GM23248 (cell line): Measurements from ENCODE around the gene PTPN6. TPM values are rescaled to one million over a fixed set of nuclear protein-coding genes. Genes with fewer than 3 reads are reported as not detected.

Experiments used
- DNase-seq: peaks from one replicate; pipeline ENCODE4 v3.0.0-alpha.2; 2015
- H2AFZ ChIP-seq: fragments of 200-600 bp; sonication (generic); 2 replicates; pipeline ENCODE4 v1.6.1; 2016; ENCODE audit warnings: antibody characterized with exemption
- H3F3A ChIP-seq: fragments of 200-600 bp; sonication (generic); 2 replicates; pipeline ENCODE4 v1.6.1; 2016; ENCODE audit warnings: mild to moderate bottlenecking, antibody characterized with exemption, mixed run types; ENCODE audit not compliant: insufficient read depth
- H3K27ac ChIP-seq: fragments of 200-600 bp; sonication (generic); 2 replicates; pipeline ENCODE4 v1.5.1; 2016; ENCODE audit warnings: mild to moderate bottlenecking
- H3K27me3 ChIP-seq: fragments of 200-600 bp; sonication (generic); replicated peaks from 2 replicates; pipeline ENCODE4 v1.6.1; 2016; ENCODE audit warnings: mild to moderate bottlenecking; ENCODE audit not compliant: insufficient read depth
- H3K36me3 ChIP-seq: fragments of 200-600 bp; sonication (generic); 2 replicates; pipeline ENCODE4 v1.6.1; 2016; ENCODE audit warnings: low read depth, mild to moderate bottlenecking
- H3K4me1 ChIP-seq: fragments of 200-600 bp; sonication (generic); 2 replicates; pipeline ENCODE4 v1.6.1; 2016; ENCODE audit warnings: mild to moderate bottlenecking; ENCODE audit not compliant: insufficient read depth
- H3K4me2 ChIP-seq: fragments of 200-600 bp; sonication (generic); one replicate; pipeline ENCODE4 v1.6.1; 2016; ENCODE audit warnings: mild to moderate bottlenecking; ENCODE audit not compliant: unreplicated experiment
- H3K4me3 ChIP-seq: fragments of 200-600 bp; sonication (generic); 2 replicates; pipeline ENCODE4 v1.5.1; 2016; ENCODE audit warnings: mild to moderate bottlenecking
- H3K79me2 ChIP-seq: fragments of 200-600 bp; sonication (generic); 2 replicates; pipeline ENCODE4 v1.6.1; 2016; ENCODE audit warnings: mild to moderate bottlenecking; ENCODE audit not compliant: insufficient read depth
- H3K9ac ChIP-seq: fragments of 200-600 bp; sonication (generic); 2 replicates; pipeline ENCODE4 v1.6.1; 2016; ENCODE audit warnings: mild to moderate bottlenecking
- H3K9me2 ChIP-seq: fragments of 200-600 bp; sonication (generic); 2 replicates; pipeline ENCODE4 v1.6.1; 2016; ENCODE audit warnings: mixed run types, mild to moderate bottlenecking, moderate library complexity; ENCODE audit not compliant: insufficient read depth
- H3K9me3 ChIP-seq: fragments of 200-600 bp; sonication (generic); one replicate; pipeline ENCODE4 v1.6.1; 2017; ENCODE audit warnings: low read depth
- H4K20me1 ChIP-seq: fragments of 200-600 bp; sonication (generic); 2 replicates; pipeline ENCODE4 v1.6.0; 2016; ENCODE audit not compliant: insufficient read depth
- EZH2 ChIP-seq: fragments of 200-600 bp; sonication (generic); IDR thresholded peaks from 2 replicates; pipeline ENCODE4 v1.6.1; 2018; ENCODE audit warnings: antibody characterized with exemption, mild to moderate bottlenecking; ENCODE audit not compliant: insufficient read depth, poor library complexity, severe bottlenecking
- EZH2phosphoT487 ChIP-seq: fragments of 200-600 bp; sonication (generic); IDR thresholded peaks from 2 replicates; pipeline ENCODE4 v1.6.1; 2018; ENCODE audit warnings: antibody characterized with exemption, moderate library complexity, mild to moderate bottlenecking, low read depth; ENCODE audit not compliant: insufficient read depth
- WGBS, 2 experiments: methylation state at CpG; one replicate each; pipeline ENCODE4 v1.1.6; 2015 to 2017; ENCODE audit warnings: low lambda C conversion rate in 2 of 2, low coverage in 1 of 2; ENCODE audit errors: missing lambda C conversion rate in 2 of 2; 5-methylcytosine and 5-hydroxymethylcytosine counted together
- in situ Hi-C: fragments of 300-500 bp; cut with MboI; formaldehyde crosslinking; loops from 2 replicates; pipeline ENCODE4 v1.15.0; 2020
- polyA plus RNA-seq: library from polyadenylated mRNA; unstranded; fragments of >200 nt; fragmentation: Nextera tagmentation; extraction: Ambion mirVana; gene quantifications from 2 replicates; pipeline ENCODE4 v1.2.1, GENCODE V29; 2016
- total RNA-seq: library from RNA; depleted of rRNA; stranded (reverse); fragments of >200 nt; shearing (Covaris generic); gene quantifications from 2 replicates; pipeline ENCODE4 v1.2.3, GENCODE V29; 2014

Gene PTPN6
- total and polyA plus RNA-seq, 2 experiments from 2014 or later = 0.21 TPM; not detected in 1

DNA sequence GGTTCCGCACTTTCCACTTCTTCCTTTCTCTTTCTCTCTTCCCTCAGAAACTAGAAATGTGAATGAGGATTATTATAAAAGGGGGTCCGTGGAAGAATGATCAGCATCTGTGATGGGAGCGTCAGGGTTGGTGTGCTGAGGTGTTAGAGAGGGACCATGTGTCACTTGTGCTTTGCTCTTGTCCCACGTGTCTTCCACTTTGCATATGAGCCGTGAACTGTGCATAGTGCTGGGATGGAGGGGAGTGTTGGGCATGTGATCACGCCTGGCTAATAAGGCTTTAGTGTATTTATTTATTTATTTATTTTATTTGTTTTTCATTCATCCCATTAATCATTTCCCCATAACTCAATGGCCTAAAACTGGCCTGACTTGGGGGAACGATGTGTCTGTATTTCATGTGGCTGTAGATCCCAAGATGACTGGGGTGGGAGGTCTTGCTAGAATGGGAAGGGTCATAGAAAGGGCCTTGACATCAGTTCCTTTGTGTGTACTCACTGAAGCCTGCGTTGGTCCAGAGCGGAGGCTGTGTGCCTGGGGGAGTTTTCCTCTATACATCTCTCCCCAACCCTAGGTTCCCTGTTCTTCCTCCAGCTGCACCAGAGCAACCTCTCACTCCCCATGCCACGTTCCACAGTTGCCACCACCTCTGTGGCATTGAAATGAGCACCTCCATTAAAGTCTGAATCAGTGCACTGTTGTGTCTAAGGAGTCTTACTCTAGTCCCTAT lies 28.0 kb upstream of the PTPN6 start:
- no peaks in the 10 kb centered on the region for H3K27me3 ChIP-seq
- H3K79me2 ChIP-seq = peaks cover 11% of the 10 kb centered on the region
- no peak overlapping the region for H3K4me3 ChIP-seq
- no peaks in the 10 kb centered on the region for H3K9me3 ChIP-seq
- no peak overlapping the region for H3K27ac ChIP-seq
- no peaks in the 10 kb centered on the region for H3K36me3 ChIP-seq
- H3K4me2 ChIP-seq = no peak overlapping the region
- peaks cover 35% of the 10 kb centered on the region for H3F3A ChIP-seq
- H2AFZ ChIP-seq = no peak overlapping the region
- in situ Hi-C loops = no loop called here
- WGBS, 2 experiments = 68 to 70% methylated on average over 10 of the region's 10 CpGs
- no peak overlapping the region for H3K9ac ChIP-seq
- no peaks in the 10 kb centered on the region for H4K20me1 ChIP-seq
- no peaks in the 10 kb centered on the region for H3K9me2 ChIP-seq
- H3K4me1 ChIP-seq = peaks cover 29% of the 10 kb centered on the region
- TF ChIP-seq EZH2phosphoT487 = no peak
- TF ChIP-seq EZH2 = no peak
- no peak for DNase-seq

DNA sequence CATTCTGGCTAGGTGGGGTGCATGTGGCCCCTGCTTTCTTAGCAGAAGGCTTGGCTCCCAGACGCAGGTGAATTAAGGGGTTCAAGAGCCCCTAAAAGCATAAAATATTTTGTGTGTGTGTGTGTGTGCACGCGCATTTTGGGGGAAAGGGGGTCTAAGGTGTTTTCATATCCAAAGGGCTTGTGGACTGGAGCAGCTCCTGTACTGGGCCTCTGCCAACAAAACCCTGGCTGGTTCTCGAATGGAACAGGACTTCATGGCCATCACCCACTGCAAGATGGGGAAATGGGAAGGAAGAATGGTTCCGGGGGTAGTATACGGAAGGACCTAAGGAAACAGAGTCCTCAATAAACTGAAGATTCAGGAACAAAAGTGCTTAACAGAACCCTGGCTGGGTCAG lies 27.3 kb upstream of the PTPN6 start:
- no peaks in the 10 kb centered on the region for H4K20me1 ChIP-seq
- DNase-seq = no peak
- TF ChIP-seq EZH2 = no peak
- no peak for TF ChIP-seq EZH2phosphoT487
- no peak overlapping the region for H3K4me2 ChIP-seq
- 40 to 42% methylated on average over 6 of the region's 6 CpGs for WGBS, 2 experiments
- H3K9me3 ChIP-seq = no peaks in the 10 kb centered on the region
- no peak overlapping the region for H3K4me3 ChIP-seq
- in situ Hi-C loops = no loop called here
- H3K79me2 ChIP-seq = peaks cover 18% of the 10 kb centered on the region
- H2AFZ ChIP-seq = peak overlapping the region; percentile 14; the same call in 1 of the 2 replicates
- no peaks in the 10 kb centered on the region for H3K36me3 ChIP-seq
- peaks cover 35% of the 10 kb centered on the region for H3F3A ChIP-seq
- 0 out of 2 replicates have a peak overlapping the region, but pooled peaks have one; percentile 91 for H3K9ac ChIP-seq
- H3K27ac ChIP-seq = no peak overlapping the region
- H3K27me3 ChIP-seq = no peaks in the 10 kb centered on the region
- H3K4me1 ChIP-seq = peaks cover 29% of the 10 kb centered on the region
- no peaks in the 10 kb centered on the region for H3K9me2 ChIP-seq

DNA sequence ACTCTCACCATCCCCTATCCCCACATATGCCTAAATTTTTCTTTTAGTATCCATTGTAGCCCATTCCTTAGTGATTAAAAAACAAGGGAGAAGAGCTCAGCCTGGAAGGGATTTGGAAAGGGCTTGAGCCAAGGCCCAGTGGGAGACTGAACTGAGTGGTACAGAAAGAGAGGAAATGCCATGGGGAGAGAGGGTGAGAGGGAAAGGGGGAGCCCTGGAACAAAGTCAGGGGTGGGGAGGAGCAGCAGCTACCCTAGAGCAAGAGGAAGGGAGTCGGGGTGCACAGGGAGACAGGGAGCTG lies 26.0 kb upstream of the PTPN6 start:
- in situ Hi-C loops = no loop called here
- DNase-seq = no peak
- H2AFZ ChIP-seq = peak overlapping the region; percentile 86
- no peak for TF ChIP-seq EZH2
- TF ChIP-seq EZH2phosphoT487 = no peak
- peaks cover 35% of the 10 kb centered on the region for H3F3A ChIP-seq
- 0% methylated on average over 1 of the region's 1 CpG; no CpG with 5 or more reads in 1 of the 2 experiments for WGBS, 2 experiments
- peak overlapping the region; percentile 58; the same call in 1 of the 2 replicates for H3K4me3 ChIP-seq
- H3K4me1 ChIP-seq = peaks cover 37% of the 10 kb centered on the region
- H4K20me1 ChIP-seq = no peaks in the 10 kb centered on the region
- peak overlapping the region; percentile 85 for H3K27ac ChIP-seq
- peak overlapping the region; percentile 99 for H3K4me2 ChIP-seq
- peak overlapping the region; percentile 91 for H3K9ac ChIP-seq
- no peaks in the 10 kb centered on the region for H3K9me2 ChIP-seq
- peaks cover 31% of the 10 kb centered on the region for H3K79me2 ChIP-seq
- H3K9me3 ChIP-seq = no peaks in the 10 kb centered on the region
- no peaks in the 10 kb centered on the region for H3K27me3 ChIP-seq
- H3K36me3 ChIP-seq = no peaks in the 10 kb centered on the region

- Histone ChIP-seq H3K36me3 (no peaks in the 10 kb centered on the region), H3K9me3 (no peaks in the 10 kb centered on the region), H3K9me2 (no peaks in the 10 kb centered on the region), H3K4me2 (peak overlapping the region; percentile 99), H3K9ac (peak overlapping the region; percentile 91), H3K79me2 (peaks cover 36% of the 10 kb centered on the region), H3K27me3 (no peaks in the 10 kb centered on the region), H2AFZ (peak overlapping the region; percentile 86), H3F3A (peaks cover 35% of the 10 kb centered on the region), H3K4me1 (peaks cover 40% of the 10 kb centered on the region), H4K20me1 (0 out of 2 replicates have a peak, but pooled peaks cover under 1% of the 10 kb centered on the region), H3K27ac (peak overlapping the region; percentile 85), H3K4me3 (peak overlapping the region; percentile 93)
- in situ Hi-C loops = no loop called here
- TF ChIP-seq EZH2 = no peak
- TF ChIP-seq EZH2phosphoT487 = no peak
- DNase-seq = peak; percentile 92
- 1 to 5% methylated on average over 8 of the region's 8 CpGs for WGBS, 2 experiments
Measured at GRCh38 chr12:6925540-6926279, 25.4 kb upstream of the PTPN6 start.
